BLaER1 treated with 17β-estradiol and CSF1 and Interleukin-3, amounts not matched to agents 10 nM and 100 nM (cell line): Measurements from ENCODE around the gene TMEM129.
"Not testable (repeated sequence)": the region's sequence is repeated elsewhere in the genome, so short reads cannot be mapped to it uniquely, and the experiment has no call there.

Experiments used
- H3K27ac ChIP-seq, 11 experiments: shearing (Covaris generic); formaldehyde crosslinking; 2 replicates each; pipeline ENCODE4 v1.8.1; 2022
- H3K27me3 ChIP-seq, 11 experiments: shearing (Covaris generic); formaldehyde crosslinking; 2 replicates each; pipeline ENCODE4 v1.8.1; 2022
- H3K36me3 ChIP-seq, 11 experiments: shearing (Covaris generic); formaldehyde crosslinking; 2 replicates each; pipeline ENCODE4 v1.8.1; 2022
- H3K4me1 ChIP-seq, 10 experiments: shearing (Covaris generic); formaldehyde crosslinking; 2 replicates each; pipeline ENCODE4 v1.8.1; 2022
- H3K4me2 ChIP-seq, 11 experiments: shearing (Covaris generic); formaldehyde crosslinking; 2 replicates each; pipeline ENCODE4 v1.8.1; 2022
- H3K4me3 ChIP-seq, 10 experiments: shearing (Covaris generic); formaldehyde crosslinking; 2 replicates each; pipeline ENCODE4 v1.8.1; 2022
- H3K9ac ChIP-seq, 11 experiments: shearing (Covaris generic); formaldehyde crosslinking; 2 replicates each; pipeline ENCODE4 v1.8.1; 2022
- H3K9me3 ChIP-seq, 11 experiments: shearing (Covaris generic); formaldehyde crosslinking; replicated peaks in 1 of 11; 2 replicates each; pipeline ENCODE4 v1.8.1; 2022
- H4K20me1 ChIP-seq, 11 experiments: shearing (Covaris generic); formaldehyde crosslinking; 2 replicates each; pipeline ENCODE4 v1.8.1; 2022
- Cebpa-rat ChIP-seq, 11 experiments: shearing (Covaris generic); IDR thresholded peaks; 2 replicates each; pipeline ENCODE4 v1.8.1; 2022

TMEM129 gene

GRCh38 chr4:1682860-1683259 lies 38.3 kb downstream of the TMEM129 start:
- Histone ChIP-seq H4K20me1 (peaks cover 0 to 12% (median 0%) of the 10 kb centered on the region in 11 experiments; a peak in 3 of 22 replicates), H3K4me1 (peaks cover 0 to 30% (median 20%) of the 10 kb centered on the region in 10 experiments; a peak in 18 of 20 replicates), H3K36me3 (no peaks in the 10 kb centered on the region), H3K27ac (no peak overlapping the region), H3K27me3 (peaks cover 0 to 19% (median 15%) of the 10 kb centered on the region in 11 experiments; a peak in 13 of 22 replicates), H3K4me3 (peak overlapping the region in 9 of 10 experiments; percentile 62 to 73 (median 68); a peak in 7 of 20 replicates), H3K4me2 (peak overlapping the region; percentile 87 to 99 (median 97)), H3K9ac (peak overlapping the region in 4 of 11 experiments; percentile 74 to 83 (median 82); a peak in 3 of 22 replicates), H3K9me3 (no peaks in the 10 kb centered on the region)
- no peak for TF ChIP-seq Cebpa-rat (IDR thresholded peaks at IDR 0.05)

GRCh38 chr4:1678244-1678643 lies 42.9 kb downstream of the TMEM129 start:
- Histone ChIP-seq H3K9me3 (no peaks in the 10 kb centered on the region), H3K4me3 (no peak overlapping the region), H3K27ac (no peak overlapping the region), H3K4me1 (peaks cover 0 to 14% (median 7%) of the 10 kb centered on the region in 10 experiments; a peak in 17 of 20 replicates), H3K27me3 (peaks cover 0 to 10% (median 8%) of the 10 kb centered on the region in 11 experiments; a peak in 10 of 22 replicates), H3K9ac (no peak overlapping the region), H3K36me3 (no peaks in the 10 kb centered on the region), H3K4me2 (no peak overlapping the region), H4K20me1 (peaks cover 0 to 3% (median 0%) of the 10 kb centered on the region in 11 experiments; a peak in 1 of 22 replicates)
- TF ChIP-seq Cebpa-rat (IDR thresholded peaks at IDR 0.05) = no peak

- Histone ChIP-seq H3K4me2 (peak overlapping the region in 2 of 11 experiments; percentile 9 to 26; a peak in 1 of 22 replicates), H3K4me1 (peaks cover 0 to 9% (median 0%) of the 10 kb centered on the region in 10 experiments; a peak in 7 of 20 replicates), H3K9me3 (no peaks in the 10 kb centered on the region), H4K20me1 (peaks cover 0 to 3% (median 0%) of the 10 kb centered on the region in 11 experiments; a peak in 1 of 22 replicates), H3K9ac (no peak overlapping the region), H3K27ac (no peak overlapping the region), H3K27me3 (no peaks in the 10 kb centered on the region), H3K36me3 (no peaks in the 10 kb centered on the region), H3K4me3 (no peak overlapping the region)
- no peak for TF ChIP-seq Cebpa-rat (IDR thresholded peaks at IDR 0.05)
Observed at GRCh38 chr4:1676605-1677525, 44.3 kb downstream of the TMEM129 start.

- H3K9ac ChIP-seq = no peak overlapping the region
- H3K4me1 ChIP-seq = peaks cover 0 to 9% (median 0%) of the 10 kb centered on the region in 10 experiments; a peak in 7 of 20 replicates
- H3K27me3 ChIP-seq = no peaks in the 10 kb centered on the region
- no peaks in the 10 kb centered on the region for H3K9me3 ChIP-seq
- H3K4me3 ChIP-seq = no peak overlapping the region
- no peaks in the 10 kb centered on the region for H3K36me3 ChIP-seq
- H4K20me1 ChIP-seq = peaks cover 0 to 3% (median 0%) of the 10 kb centered on the region in 11 experiments; a peak in 1 of 22 replicates
- no peak overlapping the region for H3K27ac ChIP-seq
- TF ChIP-seq Cebpa-rat (IDR thresholded peaks at IDR 0.05) = no peak
- H3K4me2 ChIP-seq = no peak overlapping the region
Observed at GRCh38 chr4:1675802-1676137, 45.4 kb downstream of the TMEM129 start.

GRCh38 chr4:1675136-1675801 lies 45.9 kb downstream of the TMEM129 start:
- H3K27ac ChIP-seq = no peak overlapping the region
- H3K4me1 ChIP-seq = peaks cover 0 to 9% (median 0%) of the 10 kb centered on the region in 10 experiments; a peak in 7 of 20 replicates
- no peak overlapping the region for H3K4me2 ChIP-seq
- no peaks in the 10 kb centered on the region for H3K27me3 ChIP-seq
- no peak overlapping the region for H3K4me3 ChIP-seq
- TF ChIP-seq Cebpa-rat (IDR thresholded peaks at IDR 0.05) = no peak
- no peak overlapping the region; a peak in 1 of 22 replicates for H3K9ac ChIP-seq
- H4K20me1 ChIP-seq = peaks cover 0 to 3% (median 0%) of the 10 kb centered on the region in 11 experiments; a peak in 1 of 22 replicates
- H3K36me3 ChIP-seq = no peaks in the 10 kb centered on the region
- no peaks in the 10 kb centered on the region for H3K9me3 ChIP-seq

GRCh38 chr4:1674682-1675081 lies 46.4 kb downstream of the TMEM129 start:
- Histone ChIP-seq H3K9me3 (no peaks in the 10 kb centered on the region), H3K4me1 (peaks cover 0 to 13% (median 1%) of the 10 kb centered on the region in 10 experiments; a peak in 9 of 20 replicates), H4K20me1 (peaks cover 0 to 3% (median 0%) of the 10 kb centered on the region in 11 experiments; a peak in 1 of 22 replicates), H3K4me2 (no peak overlapping the region), H3K4me3 (no peak overlapping the region), H3K9ac (peak overlapping the region in 1 of 11 experiments; percentile 33; a peak in 1 of 22 replicates), H3K27me3 (no peaks in the 10 kb centered on the region), H3K36me3 (no peaks in the 10 kb centered on the region), H3K27ac (no peak overlapping the region)
- TF ChIP-seq Cebpa-rat (IDR thresholded peaks at IDR 0.05) = no peak

GRCh38 chr4:1673671-1674070 lies 47.5 kb downstream of the TMEM129 start:
- no peak overlapping the region for H3K4me2 ChIP-seq

GRCh38 chr4:1671011-1671410 lies 50.1 kb downstream of the TMEM129 start:
- H3K4me2 ChIP-seq, H3K9me3 ChIP-seq, H3K36me3 ChIP-seq, H4K20me1 ChIP-seq, H3K27ac ChIP-seq, H3K9ac ChIP-seq, H3K4me3 ChIP-seq, H3K27me3 ChIP-seq: not testable (repeated sequence)
- H3K4me1 ChIP-seq = peaks cover 9 to 44% (median 24%) of the 10 kb centered on the region in 10 experiments; a peak in 19 of 20 replicates

More at GRCh38 chr4:1673671-1674070, 47.5 kb downstream of the TMEM129 start:
- no peak overlapping the region for H3K4me3 ChIP-seq
- H3K27ac ChIP-seq = no peak overlapping the region
- no peaks in the 10 kb centered on the region for H3K36me3 ChIP-seq
- no peaks in the 10 kb centered on the region for H3K27me3 ChIP-seq
- H3K4me1 ChIP-seq = peaks cover 4 to 23% (median 11%) of the 10 kb centered on the region in 10 experiments; a peak in 19 of 20 replicates
- no peak for TF ChIP-seq Cebpa-rat (IDR thresholded peaks at IDR 0.05)
- no peak overlapping the region for H3K9ac ChIP-seq
- peaks cover 0 to 3% (median 0%) of the 10 kb centered on the region in 11 experiments; a peak in 2 of 22 replicates for H4K20me1 ChIP-seq
- H3K9me3 ChIP-seq = no peaks in the 10 kb centered on the region

- Histone ChIP-seq H3K4me2 (no peak overlapping the region), H3K27ac (no peak overlapping the region), H3K9me3 (no peaks in the 10 kb centered on the region; a peak in 1 of 22 replicates), H3K36me3 (no peaks in the 10 kb centered on the region; a peak in 1 of 22 replicates), H3K27me3 (no peaks in the 10 kb centered on the region), H3K4me1 (peaks cover 9 to 44% (median 24%) of the 10 kb centered on the region in 10 experiments; a peak in 19 of 20 replicates), H3K4me3 (no peak overlapping the region), H3K9ac (no peak overlapping the region), H4K20me1 (peaks cover 0 to 6% (median 0%) of the 10 kb centered on the region in 11 experiments; a peak in 4 of 22 replicates)
- no peak for TF ChIP-seq Cebpa-rat (IDR thresholded peaks at IDR 0.05)
Observed at GRCh38 chr4:1670279-1670678, 50.8 kb downstream of the TMEM129 start.
